HepG2 (cell line): ENCODE measurements around the gene DYNLL2. TPM values are rescaled to one million over a fixed set of nuclear protein-coding genes. Genes with fewer than 3 reads are reported as not detected.

Source experiments
- ATAC-seq: fragments of 200-7000 bp; cut with Tn5 transposase; 3 replicates; pipeline ENCODE4 v1.9.1; 2020; ENCODE audit warnings: mild to moderate bottlenecking, moderate library complexity
- BruUV-seq: library from RNA; stranded (reverse); fragments of 400-500 nt; replicated peaks from 2 replicates; lab custom pipeline; 2021; lab: Mats Ljungman, UMichigan
- CTCF ChIA-PET: fragments of 300-600 bp; formaldehyde crosslinking; extraction: SDS; loops from one replicate; lab custom pipeline; 2021; ENCODE audit warnings: low total read pairs, inconsistent platforms, low intra/inter-chr PET ratio; lab: Yijun Ruan, JAX
- POLR2A ChIA-PET: fragments of 350-600 bp; sonication (Branson Sonifier 250); formaldehyde crosslinking; loops from one replicate; lab custom pipeline; 2020; ENCODE audit warnings: antibody characterized with exemption, inconsistent platforms; lab: Yijun Ruan, JAX
- DNase-seq: peaks from one replicate; pipeline ENCODE4 v3.0.0-alpha.2; 2015; ENCODE audit warnings: low spot score
- FAIRE-seq: peaks from 3 replicates; lab custom pipeline; 2011; peaks lifted over from hg19 to GRCh38; lab: Jason Lieb, UNC
- H2AFZ ChIP-seq: one replicate; pipeline ENCODE4 v1.6.1; 2011; ENCODE audit warnings: low read length, inconsistent platforms
- H3K27ac ChIP-seq: fragments of 300-600 bp; 3 replicates; pipeline ENCODE4 v1.8.0; 2011; ENCODE audit warnings: mixed run types, mild to moderate bottlenecking, mixed read lengths, low read length, inconsistent platforms; ENCODE audit not compliant: insufficient read depth; ENCODE audit errors: extremely low read length
- H3K27me3 ChIP-seq, 2 experiments: fragments of 200-600 bp in 1 of 2; 2 replicates in 1 of 2; 3 replicates in 1 of 2; pipeline versions ENCODE4 v1.6.0 to v1.8.0; 2011; ENCODE audit warnings: low read length in 2 of 2, mild to moderate bottlenecking in 2 of 2, moderate library complexity in 2 of 2, inconsistent platforms in 1 of 2; ENCODE audit not compliant: insufficient read depth in 2 of 2, control insufficient read depth in 1 of 2
- H3K36me3 ChIP-seq, 2 experiments: fragments of 200-600 bp in 1 of 2; replicated peaks in 1 of 2; 2 replicates in 1 of 2; 3 replicates in 1 of 2; pipeline versions ENCODE4 v1.5.1 to v1.8.0; 2011; ENCODE audit warnings: low read length in 2 of 2, inconsistent platforms in 1 of 2; ENCODE audit not compliant: insufficient read depth in 2 of 2, control insufficient read depth in 1 of 2
- H3K4me1 ChIP-seq: 2 replicates; pipeline ENCODE4 v1.5.1; 2012; ENCODE audit warnings: low read length, inconsistent platforms; ENCODE audit not compliant: insufficient read depth
- H3K4me2 ChIP-seq: 2 replicates; pipeline ENCODE4 v1.6.0; 2011; ENCODE audit warnings: low read depth, low read length, inconsistent platforms
- H3K4me3 ChIP-seq, 3 experiments: fragments of 200-600 bp in 1 of 3; sonication (generic), shearing (Covaris generic) in 1 of 3; replicated peaks in 1 of 3; 2 replicates each; pipeline ENCODE4 v1.5.1; 2011 to 2016; ENCODE audit warnings: low read length in 3 of 3, inconsistent platforms in 2 of 3, low read depth in 2 of 3, mild to moderate bottlenecking in 2 of 3, control low read depth in 1 of 3, mixed read lengths in 1 of 3; ENCODE audit not compliant: insufficient read depth in 1 of 3
- H3K79me2 ChIP-seq: one replicate; pipeline ENCODE4 v1.6.1; 2011; ENCODE audit warnings: low read length, inconsistent platforms; ENCODE audit not compliant: insufficient read depth
- H3K9ac ChIP-seq: 2 replicates; pipeline ENCODE4 v1.6.0; 2011; ENCODE audit warnings: mild to moderate bottlenecking, low read depth, low read length, inconsistent platforms; ENCODE audit not compliant: insufficient read depth
- H3K9me3 ChIP-seq: 2 replicates; pipeline ENCODE4 v1.5.1; 2012; ENCODE audit warnings: mild to moderate bottlenecking, low read length
- H4K20me1 ChIP-seq: 2 replicates; pipeline ENCODE4 v1.6.0; 2011; ENCODE audit warnings: inconsistent platforms, mild to moderate bottlenecking, low read length, moderate library complexity; ENCODE audit not compliant: insufficient read depth
- MTF2 ChIP-seq: sonication (generic); formaldehyde crosslinking; IDR thresholded peaks from 2 replicates; pipeline ENCODE4 v1.5.0; 2020; ENCODE audit warnings: missing genetic modification reagents, borderline replicate concordance
- PLSCR1 ChIP-seq: sonication (generic); formaldehyde crosslinking; IDR thresholded peaks from 2 replicates; pipeline ENCODE4 v1.5.0; 2020; ENCODE audit warnings: missing genetic modification reagents, mild to moderate bottlenecking, borderline replicate concordance
- SMYD3 ChIP-seq: sonication (generic); formaldehyde crosslinking; IDR thresholded peaks from 2 replicates; pipeline ENCODE4 v1.8.1; 2023; ENCODE audit warnings: mild to moderate bottlenecking, missing genetic modification reagents
- ZBTB40 ChIP-seq, 2 experiments: fragments of 450-650 bp in 1 of 2; sonication (generic) in 1 of 2; formaldehyde crosslinking in 1 of 2; IDR thresholded peaks; 2 replicates each; pipeline versions ENCODE4 v1.6.1 to v1.8.0; 2016 to 2022; ENCODE audit warnings: antibody characterized with exemption in 1 of 2, mild to moderate bottlenecking in 1 of 2, missing genetic modification reagents in 1 of 2
- ZNF766 ChIP-seq: sonication (generic); formaldehyde crosslinking; IDR thresholded peaks from 2 replicates; pipeline ENCODE4 v1.5.0; 2020; ENCODE audit warnings: missing genetic modification reagents, borderline replicate concordance
- WGBS: methylation state at CpG from one replicate; pipeline ENCODE4 v1.1.6; 2017; ENCODE audit warnings: low lambda C conversion rate; 5-methylcytosine and 5-hydroxymethylcytosine counted together
- in situ Hi-C: cut with HindIII; loops from 2 replicates; pipeline ENCODE4 v1.10.0; 2017; ENCODE audit warnings: low pct_unique_long_range_greater_than_20kb; ENCODE audit not compliant: extremely low pct_ligation_motif_present
- intact Hi-C: fragments of 100-400 bp; cut with micrococcal nuclease; formaldehyde crosslinking; loops from one replicate; pipeline ENCODE4 v1.10.0; 2022; ENCODE audit not compliant: unreplicated experiment
- polyA plus RNA-seq, 8 experiments: library from polyadenylated mRNA; depleted of rRNA in 3 of 8; stranded (reverse) in 7 of 8; unstranded in 1 of 8; fragments of >200 nt; fragmentation: Illumina TruSeq in 4 of 8; extraction: Trizol in 4 of 8; gene quantifications; 2 replicates each; pipeline versions ENCODE4 v1.2.1 to v1.2.3, GENCODE V29; 2011 to 2016; ENCODE audit warnings: low read depth in 4 of 8, missing spikeins in 1 of 8, mixed read lengths in 1 of 8; ENCODE audit not compliant: insufficient read depth in 1 of 8
- total RNA-seq, 5 experiments: library from RNA; depleted of rRNA; stranded (reverse); fragments of >200 nt; fragmentation: Illumina TruSeq; extraction: Trizol; gene quantifications; 2 replicates each; pipeline ENCODE4 v1.2.3, GENCODE V29; 2016; ENCODE audit warnings: low read depth in 1 of 5

Gene DYNLL2
- total and polyA plus RNA-seq, 2 of the 13 experiments (the other 11 are each of a cell fraction or from before 2014, with no cell fraction given), result 9.5 to 29.0 TPM

GRCh38 chr17:58119491-58119890 is 36.3 kb downstream of the DYNLL2 start:
- FAIRE-seq (no peak), DNase-seq (no peak), ATAC-seq (no peak)
- CTCF ChIA-PET, result no interaction called here
- intact Hi-C loops, result no loop called here
- no peaks in the 10 kb centered on the region for H3K4me1 ChIP-seq
- H3K79me2 ChIP-seq, result no peaks in the 10 kb centered on the region
- POLR2A ChIA-PET, result no interaction called here
- no peak overlapping the region for H2AFZ ChIP-seq
- TF ChIP-seq ZBTB40 (IDR thresholded peaks at IDR 0.05) (no peak), ZBTB40 (CRISPR knock-in tag; IDR thresholded peaks at IDR 0.05) (no peak), SMYD3 (CRISPR knock-in tag) (no peak), PLSCR1 (CRISPR knock-in tag) (no peak), ZNF766 (CRISPR knock-in tag) (no peak), MTF2 (CRISPR knock-in tag) (no peak)
- peaks cover 1 to 3% of the 10 kb centered on the region in 2 experiments; a peak in 1 of 5 replicates for H3K27me3 ChIP-seq
- 26% methylated on average over 3 of the region's 3 CpGs for WGBS
- H3K4me2 ChIP-seq, result no peak overlapping the region
- in situ Hi-C loops, result loop anchor here (10.0 kb wide), 2 partner anchors 225 to 265 kb away; partner anchors contain the start of gene MRPS23
- no peak overlapping the region for H3K4me3 ChIP-seq
- H3K9me3 ChIP-seq, result no peaks in the 10 kb centered on the region
- no peaks in the 10 kb centered on the region for H3K36me3 ChIP-seq
- H4K20me1 ChIP-seq, result no peaks in the 10 kb centered on the region
- H3K9ac ChIP-seq, result no peak overlapping the region
- H3K27ac ChIP-seq, result no peak overlapping the region
- BruUV-seq, result no TSS peak
